HL-60 (cell line): ENCODE results near the gene HABP2.

Experiments used
- DNase-seq, 2 experiments: peaks; one replicate each; pipeline ENCODE4 v3.0.0-alpha.2; 2010 to 2020; ENCODE audit warnings: low read depth in 1 of 2, low spot score in 1 of 2
- H3K27ac ChIP-seq: fragments of 250-450 bp; sonication (Bioruptor Pico); replicated peaks from 2 replicates; pipeline ENCODE4 v1.5.1; 2020; ENCODE audit warnings: mild to moderate bottlenecking, moderate library complexity
- H3K27me3 ChIP-seq: fragments of 250-450 bp; sonication (Bioruptor Pico); 2 replicates; pipeline ENCODE4 v1.5.1; 2021; ENCODE audit warnings: mild to moderate bottlenecking, moderate library complexity; ENCODE audit not compliant: insufficient read depth, poor library complexity, severe bottlenecking
- H3K4me3 ChIP-seq: replicated peaks from 2 replicates; pipeline ENCODE4 v1.5.1; 2011; ENCODE audit warnings: mild to moderate bottlenecking, control low read depth, low read length; ENCODE audit not compliant: insufficient read depth
- CTCF ChIP-seq: IDR thresholded peaks from one replicate; pipeline ENCODE4 v1.5.1; 2011; ENCODE audit warnings: low read length, control low read depth, inconsistent platforms; ENCODE audit not compliant: insufficient read depth
- GABPA ChIP-seq: IDR thresholded peaks from 2 replicates; pipeline ENCODE4 v1.6.1; 2012; ENCODE audit warnings: low read depth
- POLR2AphosphoS5 ChIP-seq: IDR thresholded peaks from 2 replicates; pipeline ENCODE4 v1.6.1; 2012; ENCODE audit warnings: low read depth
- REST ChIP-seq: IDR thresholded peaks from 2 replicates; pipeline ENCODE4 v1.6.1; 2012; ENCODE audit warnings: low read depth; ENCODE audit not compliant: insufficient replicate concordance
- SPI1 ChIP-seq: IDR thresholded peaks from 2 replicates; pipeline ENCODE4 v1.6.1; 2012; ENCODE audit warnings: low read depth, mild to moderate bottlenecking, borderline replicate concordance

The HABP2 gene

GRCh38 chr10:113619401-113619800 is 66.5 kb downstream of the HABP2 start:
- H3K27me3 ChIP-seq: peaks cover 3% of the 10 kb centered on the region
- TF ChIP-seq SPI1 (no peak), CTCF (no peak), REST (no peak)
- no peak overlapping the region for H3K4me3 ChIP-seq
- H3K27ac ChIP-seq: no peak overlapping the region
- no peak for DNase-seq

GRCh38 chr10:113620511-113620910 is 67.7 kb downstream of the HABP2 start:
- Histone ChIP-seq H3K27me3 (peaks cover 3% of the 10 kb centered on the region), H3K4me3 (no peak overlapping the region), H3K27ac (no peak overlapping the region)
- TF ChIP-seq CTCF (no peak), GABPA (no peak), SPI1 (no peak), REST (no peak), POLR2AphosphoS5 (no peak)
- no peak for DNase-seq

- TF ChIP-seq POLR2AphosphoS5 (no peak), CTCF (no peak), GABPA (no peak), SPI1 (no peak), REST (no peak)
- H3K27me3 ChIP-seq: peaks cover 3% of the 10 kb centered on the region
- H3K27ac ChIP-seq: no peak overlapping the region
- no peak overlapping the region for H3K4me3 ChIP-seq
- no peak for DNase-seq
Observed at GRCh38 chr10:113620936-113621335, 68.1 kb downstream of the HABP2 start.
